GM19099 (cell line): ENCODE data around the gene PRKAG3.
A peak's percentile ranks its signal among the peaks of the same experiment; 100 is the strongest.

Experiments
- POLR2A ChIP-seq: IDR thresholded peaks from 3 replicates; pipeline ENCODE4 v1.6.1; 2011; ENCODE audit warnings: low read depth; ENCODE audit not compliant: insufficient read length; ENCODE audit errors: extremely low read depth

Gene PRKAG3

GRCh38 chr2:218798767-218799504 lies 32.7 kb downstream of the PRKAG3 start:
- TF ChIP-seq POLR2A: no peak

GRCh38 chr2:218796691-218797090 lies 34.9 kb downstream of the PRKAG3 start:
- TF ChIP-seq POLR2A: no peak

GRCh38 chr2:218792433-218792832 lies 39.2 kb downstream of the PRKAG3 start:
- TF ChIP-seq POLR2A: no peak

GRCh38 chr2:218788529-218789255 lies 42.9 kb downstream of the PRKAG3 start:
- no peak for TF ChIP-seq POLR2A

GRCh38 chr2:218786133-218786532 lies 45.5 kb downstream of the PRKAG3 start:
- no peak for TF ChIP-seq POLR2A

- TF ChIP-seq POLR2A: no peak
These were observed 46.5 kb downstream of the PRKAG3 start for GRCh38 chr2:218785103-218785502.

- no peak for TF ChIP-seq POLR2A
These were observed 47.9 kb downstream of the PRKAG3 start for GRCh38 chr2:218783688-218784087.

- TF ChIP-seq POLR2A: no peak
These were observed 49.1 kb downstream of the PRKAG3 start for GRCh38 chr2:218782528-218782844.

- TF ChIP-seq POLR2A: peak; percentile 46
These were observed 49.7 kb downstream of the PRKAG3 start, which contains the start of gene CYP27A1 for GRCh38 chr2:218781691-218782527. Gene CYP27A1 (plus strand): TSS chr2:218782147. CDS start chr2:218782183, 36 bp downstream.

GRCh38 chr2:218780851-218781690 lies 50.5 kb downstream of the PRKAG3 start:
- no peak for TF ChIP-seq POLR2A

GRCh38 chr2:218780046-218780445 lies 51.6 kb downstream of the PRKAG3 start:
- no peak for TF ChIP-seq POLR2A

- no peak for TF ChIP-seq POLR2A
These were observed 54.2 kb downstream of the PRKAG3 start for GRCh38 chr2:218777276-218777990.

- TF ChIP-seq POLR2A: no peak
These were observed 55.1 kb downstream of the PRKAG3 start for GRCh38 chr2:218776488-218776887.

GRCh38 chr2:218773881-218774280 lies 57.7 kb downstream of the PRKAG3 start:
- TF ChIP-seq POLR2A: no peak
